B cell (primary cell): ENCODE data around the gene ATG12. TPM values are rescaled to one million over a fixed set of nuclear protein-coding genes. Genes with fewer than 3 reads are reported as not detected.
"Not testable (repeated sequence)": the region's sequence is repeated elsewhere in the genome, so short reads cannot be mapped to it uniquely, and the experiment has no call there.

Experiments
- ATAC-seq: fragments of 200-7000 bp; cut with Tn5 transposase; one replicate; pipeline ENCODE4 v1.10.0; 2021; ENCODE audit warnings: low read depth, mild to moderate bottlenecking, moderate number of reproducible peaks, moderate library complexity
- CTCF ChIA-PET: fragments of 350-600 bp; sonication (Branson Sonifier 250); formaldehyde crosslinking; loops from one replicate; lab custom pipeline; 2021; ENCODE audit warnings: antibody characterized with exemption, inconsistent platforms; lab: Charles Lee
- POLR2A ChIA-PET: fragments of 350-600 bp; sonication (Branson Sonifier 250); formaldehyde crosslinking; loops from one replicate; lab custom pipeline; 2021; ENCODE audit warnings: antibody characterized with exemption; lab: Charles Lee
- DNase-seq: peaks from one replicate; pipeline ENCODE4 v3.0.0; 2013
- H2AFZ ChIP-seq: 2 replicates; pipeline ENCODE4 v1.6.1; 2012; ENCODE audit warnings: mild to moderate bottlenecking, low read depth, low read length; ENCODE audit not compliant: insufficient read depth, poor library complexity, severe bottlenecking
- H3K27ac ChIP-seq, 2 donors: 1 replicate in 1 of 2; 2 replicates in 1 of 2; pipeline ENCODE4 v1.5.1; 2012 to 2013; ENCODE audit warnings: low read length in 2 of 2, mild to moderate bottlenecking in 2 of 2, moderate library complexity in 1 of 2
- H3K27me3 ChIP-seq, 4 experiments: fragments of 200-600 bp in 1 of 4; sonication (generic) in 1 of 4; replicated peaks in 1 of 4; 1 replicate in 2 of 4; 2 replicates in 2 of 4; pipeline versions ENCODE4 v1.6.1 to v1.7.0; 2013 to 2016; ENCODE audit warnings: low read length in 3 of 4, mild to moderate bottlenecking in 2 of 4, mixed read lengths in 1 of 4, moderate library complexity in 1 of 4; ENCODE audit not compliant: insufficient read depth in 4 of 4, control insufficient read depth in 3 of 4; ENCODE audit errors: control extremely low read depth in 1 of 4
- H3K36me3 ChIP-seq, 2 experiments: replicated peaks in 1 of 2; 1 replicate in 1 of 2; 2 replicates in 1 of 2; pipeline versions ENCODE4 v1.6.1 to v1.7.1; 2013; ENCODE audit warnings: low read length in 1 of 2; ENCODE audit not compliant: insufficient read depth in 2 of 2, control insufficient read depth in 1 of 2; ENCODE audit errors: control extremely low read depth in 1 of 2, extremely low read depth in 1 of 2
- H3K4me1 ChIP-seq, 2 donors: fragments of 200-600 bp in 1 of 2; sonication (generic) in 1 of 2; 1 replicate in 1 of 2; 2 replicates in 1 of 2; pipeline versions ENCODE4 v1.5.1 to v1.6.1; 2013 to 2017; ENCODE audit warnings: low read length in 2 of 2; ENCODE audit not compliant: control insufficient read depth in 2 of 2, insufficient read depth in 2 of 2
- H3K4me2 ChIP-seq: replicated peaks from 2 replicates; pipeline ENCODE3; 2012; ENCODE audit warnings: mild to moderate bottlenecking, low read depth, low read length; ENCODE audit not compliant: poor library complexity, severe bottlenecking
- H3K4me3 ChIP-seq, 5 experiments: fragments of 200-600 bp in 1 of 5; sonication (generic) in 1 of 5; 1 replicate in 3 of 5; 2 replicates in 2 of 5; pipeline versions ENCODE4 v1.5.1 to v1.7.0; 2011 to 2016; ENCODE audit warnings: low read length in 4 of 5, mild to moderate bottlenecking in 4 of 5, low read depth in 2 of 5, control low read depth in 1 of 5, moderate library complexity in 1 of 5; ENCODE audit not compliant: insufficient read depth in 1 of 5; ENCODE audit errors: control extremely low read depth in 1 of 5, extremely low read depth in 1 of 5
- H3K79me2 ChIP-seq: fragments of 200-600 bp; sonication (generic); one replicate; pipeline ENCODE4 v1.6.0; 2016; ENCODE audit warnings: low read length; ENCODE audit not compliant: control insufficient read depth, insufficient read depth
- H3K9ac ChIP-seq: fragments of 200-600 bp; sonication (generic); 2 replicates; pipeline ENCODE4 v1.6.1; 2017; ENCODE audit warnings: mild to moderate bottlenecking, low read length, moderate library complexity
- H3K9me3 ChIP-seq, 3 donors: one replicate each; pipeline versions ENCODE4 v1.6.1 to v1.7.1; 2013; ENCODE audit warnings: low read length in 2 of 3; ENCODE audit not compliant: control insufficient read depth in 2 of 3, insufficient read depth in 1 of 3; ENCODE audit errors: control extremely low read depth in 1 of 3
- H4K20me1 ChIP-seq: 2 replicates; pipeline ENCODE4 v1.6.0; 2012; ENCODE audit warnings: mild to moderate bottlenecking, low read length; ENCODE audit not compliant: insufficient read depth, control insufficient read depth, poor library complexity, severe bottlenecking
- H3K27ac Mint-ChIP-seq: one replicate; pipeline ENCODE4 v1.8.0; 2021; ENCODE audit warnings: mixed read lengths
- H3K27me3 Mint-ChIP-seq: one replicate; pipeline ENCODE4 v1.8.0; 2021; ENCODE audit warnings: mixed read lengths
- H3K4me1 Mint-ChIP-seq: one replicate; pipeline ENCODE4 v1.8.0; 2021; ENCODE audit warnings: mixed read lengths
- H3K4me3 Mint-ChIP-seq: one replicate; pipeline ENCODE4 v1.8.0; 2021; ENCODE audit warnings: mixed read lengths
- H3K9me3 Mint-ChIP-seq: one replicate; pipeline ENCODE4 v1.8.0; 2022; ENCODE audit warnings: mixed read lengths; ENCODE audit not compliant: insufficient read depth
- EZH2 ChIP-seq: IDR thresholded peaks from 2 replicates; pipeline ENCODE4 v1.6.1; 2012; ENCODE audit warnings: borderline replicate concordance, low read depth, mild to moderate bottlenecking, moderate library complexity, low read length; ENCODE audit not compliant: insufficient read depth, poor library complexity, severe bottlenecking
- WGBS: methylation state at CpG from one replicate; pipeline ENCODE4 v1.1.5; 2013; ENCODE audit warnings: missing lambda C conversion rate; ENCODE audit not compliant: insufficient coverage; 5-methylcytosine and 5-hydroxymethylcytosine counted together
- intact Hi-C: fragments of 100-400 bp; cut with micrococcal nuclease; formaldehyde crosslinking; loops from one replicate; pipeline ENCODE4 v1.10.0; 2022
- polyA plus RNA-seq: library from polyadenylated mRNA; depleted of rRNA; stranded (reverse); fragments of >200 nt; gene quantifications from 2 replicates; pipeline ENCODE4 v1.2.3, GENCODE V29; 2012
- total RNA-seq, 2 donors: library from RNA; stranded (reverse); fragments of 120-200 nt in 1 of 2; gene quantifications; 1 replicate in 1 of 2; 2 replicates in 1 of 2; pipeline versions ENCODE4 v1.2.3 to v1.2.4, GENCODE V29; 2013 to 2022
- TF ChIP-seq, protein P1 (sequence below): fragments of 200-600 bp; IDR thresholded peaks from one replicate; pipeline ENCODE4 v1.8.0; 2022; ENCODE audit warnings: antibody characterized with exemption, mild to moderate bottlenecking

The ATG12 gene
- total and polyA plus RNA-seq, 2 donors (not counting 1 experiment from before 2014, with no cell fraction given), result 60.8 to 97.5 TPM

DNA sequence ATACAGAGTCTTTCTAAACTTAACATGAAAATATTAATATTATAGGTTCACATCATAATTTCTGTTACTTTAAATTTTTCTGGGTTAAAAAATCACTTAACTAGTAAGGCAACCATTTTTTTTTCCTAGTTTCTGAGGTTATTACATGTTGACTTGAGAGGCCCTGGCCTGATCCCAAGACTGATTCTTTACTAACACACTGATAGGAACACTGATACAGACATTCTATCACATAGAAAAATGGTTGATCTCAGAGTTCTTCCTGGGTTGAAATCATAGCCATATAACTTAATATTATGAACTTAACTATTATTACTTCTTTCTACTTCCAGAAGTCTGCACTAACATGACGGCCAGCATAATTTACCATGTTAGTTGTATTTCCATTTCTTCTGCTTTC lies 43.3 kb upstream of the ATG12 start:
- Mint-ChIP-seq H3K27ac (no peak overlapping the region), H3K4me3 (no peak overlapping the region), H3K9me3 (no peaks in the 10 kb centered on the region), H3K4me1 (no peaks in the 10 kb centered on the region), H3K27me3 (no peaks in the 10 kb centered on the region)
- DNase-seq (no peak), ATAC-seq (no peak)
- TF ChIP-seq, protein P1, sequence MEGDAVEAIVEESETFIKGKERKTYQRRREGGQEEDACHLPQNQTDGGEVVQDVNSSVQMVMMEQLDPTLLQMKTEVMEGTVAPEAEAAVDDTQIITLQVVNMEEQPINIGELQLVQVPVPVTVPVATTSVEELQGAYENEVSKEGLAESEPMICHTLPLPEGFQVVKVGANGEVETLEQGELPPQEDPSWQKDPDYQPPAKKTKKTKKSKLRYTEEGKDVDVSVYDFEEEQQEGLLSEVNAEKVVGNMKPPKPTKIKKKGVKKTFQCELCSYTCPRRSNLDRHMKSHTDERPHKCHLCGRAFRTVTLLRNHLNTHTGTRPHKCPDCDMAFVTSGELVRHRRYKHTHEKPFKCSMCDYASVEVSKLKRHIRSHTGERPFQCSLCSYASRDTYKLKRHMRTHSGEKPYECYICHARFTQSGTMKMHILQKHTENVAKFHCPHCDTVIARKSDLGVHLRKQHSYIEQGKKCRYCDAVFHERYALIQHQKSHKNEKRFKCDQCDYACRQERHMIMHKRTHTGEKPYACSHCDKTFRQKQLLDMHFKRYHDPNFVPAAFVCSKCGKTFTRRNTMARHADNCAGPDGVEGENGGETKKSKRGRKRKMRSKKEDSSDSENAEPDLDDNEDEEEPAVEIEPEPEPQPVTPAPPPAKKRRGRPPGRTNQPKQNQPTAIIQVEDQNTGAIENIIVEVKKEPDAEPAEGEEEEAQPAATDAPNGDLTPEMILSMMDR, result no peak
- TF ChIP-seq EZH2, result no peak
- H3K4me1 ChIP-seq, result no peaks in the 10 kb centered on the region
- H3K27ac ChIP-seq, result no peak overlapping the region
- H3K79me2 ChIP-seq, result no peaks in the 10 kb centered on the region
- no peaks in the 10 kb centered on the region for H4K20me1 ChIP-seq
- H3K4me2 ChIP-seq, result no peak overlapping the region
- peaks cover 0 to 10% (median 0%) of the 10 kb centered on the region in 3 donors for H3K9me3 ChIP-seq
- intact Hi-C loops, result no loop called here
- H2AFZ ChIP-seq, result no peak overlapping the region
- ChIA-PET CTCF (no interaction called here), POLR2A (no interaction called here)
- no peak overlapping the region for H3K9ac ChIP-seq
- WGBS, result no CpG with 5 or more reads among the region's 1 CpG
- no peaks in the 10 kb centered on the region for H3K36me3 ChIP-seq
- no peaks in the 10 kb centered on the region for H3K27me3 ChIP-seq
- no peak overlapping the region for H3K4me3 ChIP-seq

DNA sequence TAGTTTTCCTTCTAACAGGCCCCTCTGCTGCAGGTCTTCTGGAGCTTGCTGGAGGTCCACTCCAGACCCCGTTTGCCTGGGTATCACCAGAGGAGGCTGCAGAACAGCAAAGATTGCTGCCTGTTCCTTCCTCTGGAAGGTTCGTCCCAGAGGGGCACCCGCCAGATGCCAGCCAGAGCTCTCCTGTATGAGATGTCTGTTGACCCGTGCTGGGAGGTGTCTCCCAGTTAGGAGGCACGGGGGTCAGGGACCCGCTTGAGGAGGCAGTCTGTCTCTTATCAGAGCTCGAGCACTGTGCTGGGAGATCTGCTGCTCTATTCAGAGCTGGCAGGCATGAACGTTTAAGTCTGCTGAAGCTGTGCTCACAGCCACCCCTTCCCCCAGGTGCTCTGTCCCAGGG lies 41.1 kb upstream of the ATG12 start:
- H3K4me3 ChIP-seq, intact Hi-C loops, H3K4me3 Mint-ChIP-seq, ATAC-seq, H3K9me3 Mint-ChIP-seq, H2AFZ ChIP-seq, H3K27me3 Mint-ChIP-seq, H3K27ac Mint-ChIP-seq, H4K20me1 ChIP-seq, H3K4me1 ChIP-seq, H3K4me2 ChIP-seq, H3K27me3 ChIP-seq, H3K36me3 ChIP-seq, H3K9ac ChIP-seq, DNase-seq, H3K27ac ChIP-seq, CTCF ChIA-PET, H3K4me1 Mint-ChIP-seq, POLR2A ChIA-PET, H3K79me2 ChIP-seq: not testable (repeated sequence)
- 100% methylated on average over 6 of the region's 8 CpGs for WGBS
- peaks cover 0 to 10% (median 0%) of the 10 kb centered on the region in 3 donors for H3K9me3 ChIP-seq

DNA sequence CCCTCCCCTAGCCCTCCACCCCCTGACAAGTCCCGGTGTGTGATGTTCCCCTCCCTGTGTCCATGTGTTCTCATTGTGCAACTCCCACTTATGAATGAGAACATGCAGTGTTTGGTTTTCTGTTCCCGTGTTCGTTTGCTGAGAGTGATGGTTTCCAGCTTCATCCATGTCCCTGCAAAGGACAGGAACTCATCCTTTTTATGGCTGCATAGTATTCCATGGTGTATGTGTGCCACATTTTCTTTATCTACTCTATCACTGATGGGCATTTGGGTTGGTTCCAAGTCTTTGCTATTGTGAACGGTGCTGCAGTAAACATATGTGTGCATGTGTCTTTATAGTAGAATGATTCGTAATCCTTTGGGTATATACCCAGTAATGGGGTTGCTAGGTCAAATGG lies 36.0 kb upstream of the ATG12 start:
- H3K36me3 ChIP-seq, DNase-seq, H3K27me3 Mint-ChIP-seq, H3K4me3 ChIP-seq, H3K9me3 ChIP-seq, H3K79me2 ChIP-seq, H3K27me3 ChIP-seq, CTCF ChIA-PET, ATAC-seq, H2AFZ ChIP-seq, H3K4me1 Mint-ChIP-seq, POLR2A ChIA-PET, H3K27ac Mint-ChIP-seq, H3K9ac ChIP-seq, intact Hi-C loops, H3K9me3 Mint-ChIP-seq, H3K4me2 ChIP-seq, H3K27ac ChIP-seq, H3K4me3 Mint-ChIP-seq, H3K4me1 ChIP-seq, H4K20me1 ChIP-seq: not testable (repeated sequence)
- WGBS, result no CpG with 5 or more reads among the region's 5 CpGs
